Measurements from ENCODE around the gene HOXA13.

HOXA13 gene

DNA sequence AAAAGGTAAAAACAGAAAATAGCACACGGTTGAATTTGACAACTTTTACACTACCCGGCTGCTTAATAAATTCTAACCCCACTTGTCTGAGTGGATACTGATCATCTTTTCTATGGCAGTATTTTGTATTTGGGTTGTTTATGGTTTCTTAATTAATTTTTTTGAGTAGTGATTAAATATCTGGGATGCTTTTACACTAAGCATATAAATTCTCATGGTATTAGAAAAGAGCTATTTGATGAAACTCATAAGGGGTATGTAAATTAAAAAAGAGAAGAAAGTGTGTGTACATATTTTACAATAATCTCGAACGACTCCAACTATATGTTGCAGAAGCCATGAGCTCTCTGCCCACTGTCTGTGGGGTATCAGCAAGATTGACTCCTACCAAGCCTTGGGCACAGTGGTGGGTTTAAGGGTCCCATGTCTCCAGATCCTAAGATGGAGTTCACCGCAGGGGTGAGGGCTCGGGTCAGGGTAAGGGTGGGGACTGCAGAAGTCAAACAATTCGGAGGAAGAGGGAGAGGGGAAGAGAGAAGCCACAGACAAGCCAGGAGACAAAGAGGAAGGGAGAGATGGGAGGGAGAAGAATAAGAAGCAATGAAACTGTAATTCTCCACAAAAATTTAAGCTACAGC is 7.6 kb upstream of the HOXA13 start:
- DNase-seq (ENCODE audit: low read depth, low spot score): no peak

DNA sequence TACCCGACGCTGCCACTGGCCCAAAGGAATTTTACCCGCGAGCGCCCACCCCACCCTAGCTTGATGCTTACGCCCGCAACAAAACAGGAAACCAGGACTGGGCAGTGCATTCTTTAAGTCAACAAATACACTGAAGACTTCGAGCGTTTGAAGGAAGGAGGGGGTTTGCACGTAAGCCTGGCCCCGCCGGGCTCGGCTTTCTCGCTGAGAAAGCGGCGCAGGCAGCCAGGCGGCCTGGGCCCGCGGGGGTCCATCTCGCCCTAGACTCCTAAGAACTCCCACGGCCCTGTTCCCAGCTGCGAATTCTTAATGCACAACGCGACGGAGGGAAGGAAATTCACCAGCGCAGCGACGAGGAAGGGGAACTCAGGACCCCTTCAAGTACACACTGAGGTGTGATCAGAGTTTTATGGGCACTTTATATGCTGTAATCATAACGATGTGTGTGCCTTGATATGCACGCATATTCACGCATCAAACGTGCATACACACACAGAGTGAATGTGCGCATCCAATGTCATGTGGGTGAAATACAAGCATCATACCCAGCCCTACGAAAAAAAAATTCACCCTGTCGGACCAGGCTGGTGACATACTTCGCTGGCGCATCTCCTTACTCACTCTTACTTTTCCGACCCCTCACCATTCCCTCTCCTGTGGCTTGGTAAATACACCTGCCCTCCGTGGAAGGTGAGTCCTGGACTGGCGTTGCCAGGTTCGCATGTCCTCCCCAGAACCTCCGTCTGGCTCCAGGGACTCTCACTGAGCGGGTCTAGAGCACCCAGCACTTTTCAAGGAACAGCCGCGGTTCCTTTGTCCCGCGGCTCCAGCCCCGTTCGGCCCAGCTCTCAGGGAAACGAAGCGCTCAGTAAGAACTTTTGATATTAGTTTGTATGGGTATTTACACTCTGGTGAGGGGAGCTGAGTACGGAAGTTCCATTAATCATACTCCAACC is 5.7 kb upstream of the HOXA13 start:
- DNase-seq (ENCODE audit: low read depth, low spot score): no peak

- DNase-seq (ENCODE audit: low read depth, low spot score): no peak
Measured at GRCh38 chr7:27204851-27205322, 5.0 kb upstream of the HOXA13 start.

DNA sequence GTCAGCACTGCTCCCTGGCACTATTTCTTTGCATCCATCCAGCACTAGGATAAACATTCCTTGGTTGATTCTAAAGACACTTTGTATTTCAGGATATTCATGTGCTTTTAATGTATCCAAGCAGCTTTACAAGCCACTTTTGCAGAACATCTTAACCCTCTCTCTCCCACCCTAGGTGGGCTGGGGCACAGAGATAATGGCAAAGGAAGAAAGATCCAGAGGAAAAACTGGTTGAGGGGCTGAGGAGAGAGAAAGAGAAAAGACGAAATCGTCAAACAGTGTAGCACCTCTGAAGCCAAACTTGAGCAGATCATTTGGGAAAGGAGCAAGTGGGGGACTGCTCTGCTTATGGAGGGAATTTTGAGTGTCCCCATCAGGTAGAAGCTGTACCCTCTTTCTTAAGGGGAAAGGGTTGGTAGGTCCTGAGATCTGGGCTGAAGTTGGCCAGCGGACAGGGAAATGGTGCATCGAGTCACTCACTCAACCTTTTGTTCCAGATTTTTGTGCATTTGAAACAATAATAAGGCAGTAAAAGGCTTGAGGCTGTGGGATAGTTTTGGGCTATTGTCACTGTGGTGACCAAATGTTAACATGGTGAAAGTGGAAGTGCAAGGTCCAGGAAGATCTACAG is 4.2 kb upstream of the HOXA13 start:
- DNase-seq (ENCODE audit: low read depth, low spot score): no peak

DNA sequence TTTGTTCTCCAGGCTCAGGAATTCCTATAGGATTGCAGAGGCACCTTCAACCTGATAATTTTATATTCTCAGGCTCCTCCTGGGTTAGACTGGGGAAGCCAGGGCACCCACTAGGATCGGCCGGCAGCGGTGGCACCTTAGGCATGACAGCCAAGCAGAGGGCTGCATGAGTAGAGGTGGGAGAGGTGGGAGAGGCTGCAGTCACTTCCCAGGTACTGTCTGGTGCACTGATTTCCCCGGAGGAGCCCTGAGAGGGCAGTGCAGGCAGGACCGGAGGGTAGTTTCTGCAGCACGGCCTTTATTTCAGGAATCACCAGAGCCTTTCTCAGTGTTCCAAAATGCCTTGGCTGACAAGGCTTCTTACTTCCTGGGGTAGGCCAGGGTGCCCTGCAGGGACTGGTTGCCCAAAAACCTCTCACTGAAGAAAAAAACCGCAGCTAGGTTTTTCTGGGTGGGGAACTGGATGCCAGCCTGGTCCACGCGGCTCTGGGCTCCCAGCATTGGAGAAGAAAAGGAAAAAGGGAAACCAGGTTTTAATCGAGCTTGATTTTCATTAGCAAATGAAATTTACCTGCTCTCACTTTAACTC is 3.6 kb upstream of the HOXA13 start:
- no peak for DNase-seq (ENCODE audit: low read depth, low spot score)

- no peak for DNase-seq (ENCODE audit: low read depth, low spot score)
Measured at GRCh38 chr7:27202862-27203134, 2.9 kb upstream of the HOXA13 start.

GRCh38 chr7:27202018-27202861 is 2.3 kb upstream of the HOXA13 start:
- no peak for DNase-seq (ENCODE audit: low read depth, low spot score)

DNA sequence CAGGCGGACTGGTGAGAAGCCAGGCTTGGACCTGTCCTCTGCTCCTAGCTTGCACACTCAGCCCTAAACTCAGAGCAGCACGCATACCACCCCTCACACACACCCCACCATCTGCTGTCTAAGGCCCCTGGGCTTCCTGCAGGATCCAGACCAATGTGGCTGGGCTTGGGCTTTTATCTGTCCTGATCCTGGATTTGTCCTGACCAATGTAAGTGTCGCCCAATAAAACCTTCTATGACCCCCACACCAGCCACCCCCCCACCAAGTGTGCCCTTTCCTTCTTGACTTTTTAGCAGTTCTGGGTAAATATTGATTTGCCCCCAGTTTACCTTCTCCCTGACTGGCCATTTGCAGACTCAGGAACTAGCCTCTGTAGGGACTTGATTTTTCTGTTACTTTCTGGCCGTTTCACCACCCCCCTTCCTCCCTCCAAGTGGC is 1.7 kb upstream of the HOXA13 start:
- no peak for DNase-seq (ENCODE audit: low read depth, low spot score)

- DNase-seq (ENCODE audit: low read depth, low spot score): no peak
Measured at GRCh38 chr7:27200761-27201579, 1.1 kb upstream of the HOXA13 start.

- no peak for DNase-seq (ENCODE audit: low read depth, low spot score)
Measured at GRCh38 chr7:27198871-27199801, 755 bp downstream of the HOXA13 start.

DNA sequence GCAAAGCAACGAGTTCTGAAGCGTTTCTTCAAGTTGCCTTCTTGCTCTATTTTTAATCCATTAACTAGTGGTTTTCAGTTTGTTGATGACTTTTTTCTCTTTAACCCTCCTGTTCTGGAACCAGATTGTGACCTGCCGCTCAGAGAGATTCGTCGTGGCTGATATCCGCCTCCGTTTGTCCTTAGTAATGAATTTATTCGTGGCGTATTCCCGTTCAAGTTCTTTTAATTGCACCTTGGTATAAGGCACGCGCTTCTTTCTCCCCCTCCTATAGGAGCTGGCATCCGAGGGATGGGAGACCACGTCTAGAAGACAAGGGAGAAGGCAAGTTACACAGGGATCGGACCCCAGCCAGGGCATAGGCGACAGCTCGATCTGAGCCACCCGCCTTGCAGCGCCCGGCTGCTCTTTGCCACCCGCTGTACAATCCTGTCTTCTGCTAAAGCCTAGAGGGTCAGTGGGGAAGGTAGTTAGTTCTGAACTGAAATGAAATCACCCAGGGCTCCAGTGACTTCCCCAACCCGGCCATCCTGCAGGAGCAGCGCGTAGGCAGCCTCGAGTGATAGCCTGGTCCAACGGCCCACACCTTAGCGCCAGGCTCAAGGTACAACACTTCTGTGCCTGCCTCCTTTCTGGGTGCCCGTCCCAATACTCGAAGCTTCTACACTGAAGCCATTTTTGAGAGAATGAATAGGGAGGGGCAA is 1.6 kb downstream of the HOXA13 start:
- no peak for DNase-seq (ENCODE audit: low read depth, low spot score)

DNA sequence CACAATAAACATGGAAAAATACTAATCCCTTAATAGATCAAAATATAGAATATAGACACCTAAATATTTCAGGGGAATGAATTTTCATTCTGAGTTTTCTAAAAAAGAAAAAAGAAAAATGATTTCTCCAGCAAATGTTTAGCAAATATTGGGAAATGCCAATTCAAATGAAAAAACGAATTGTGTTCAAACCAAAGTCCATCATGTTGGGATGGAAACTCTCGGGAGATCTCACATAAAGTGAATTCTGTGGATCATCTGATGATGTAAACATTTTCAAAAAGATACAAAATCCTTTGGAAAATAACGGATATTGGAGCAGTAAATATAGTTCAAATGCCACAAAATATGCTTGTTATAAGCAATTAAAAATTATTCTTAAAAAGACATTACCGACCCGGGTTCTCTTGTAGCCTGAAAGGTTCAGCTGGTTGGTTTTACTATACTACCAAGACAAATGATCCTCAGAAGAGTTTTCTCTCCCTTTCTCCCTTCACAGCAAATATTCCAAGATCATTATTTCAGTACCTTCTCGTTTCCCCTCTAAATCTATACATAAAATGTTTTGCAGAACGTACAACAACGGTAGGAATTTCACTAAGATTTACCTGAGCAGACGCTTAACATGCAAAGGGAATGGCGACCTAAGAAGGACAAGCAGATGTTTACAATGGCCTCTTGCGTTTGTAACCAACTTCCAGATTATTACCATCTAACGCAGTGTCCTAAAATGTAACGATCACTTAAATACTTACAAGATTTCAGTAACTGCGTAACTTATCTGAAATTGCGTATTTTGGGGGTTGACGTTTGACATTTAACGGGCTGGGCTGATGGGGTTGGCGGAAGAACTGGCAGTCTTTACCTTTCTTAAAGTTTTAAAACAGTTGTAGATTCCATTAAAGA is 2.5 kb downstream of the HOXA13 start:
- DNase-seq (ENCODE audit: low read depth, low spot score): no peak

- DNase-seq (ENCODE audit: low read depth, low spot score): peak; percentile 20
Measured at GRCh38 chr7:27196287-27196767, 3.6 kb downstream of the HOXA13 start.

DNA sequence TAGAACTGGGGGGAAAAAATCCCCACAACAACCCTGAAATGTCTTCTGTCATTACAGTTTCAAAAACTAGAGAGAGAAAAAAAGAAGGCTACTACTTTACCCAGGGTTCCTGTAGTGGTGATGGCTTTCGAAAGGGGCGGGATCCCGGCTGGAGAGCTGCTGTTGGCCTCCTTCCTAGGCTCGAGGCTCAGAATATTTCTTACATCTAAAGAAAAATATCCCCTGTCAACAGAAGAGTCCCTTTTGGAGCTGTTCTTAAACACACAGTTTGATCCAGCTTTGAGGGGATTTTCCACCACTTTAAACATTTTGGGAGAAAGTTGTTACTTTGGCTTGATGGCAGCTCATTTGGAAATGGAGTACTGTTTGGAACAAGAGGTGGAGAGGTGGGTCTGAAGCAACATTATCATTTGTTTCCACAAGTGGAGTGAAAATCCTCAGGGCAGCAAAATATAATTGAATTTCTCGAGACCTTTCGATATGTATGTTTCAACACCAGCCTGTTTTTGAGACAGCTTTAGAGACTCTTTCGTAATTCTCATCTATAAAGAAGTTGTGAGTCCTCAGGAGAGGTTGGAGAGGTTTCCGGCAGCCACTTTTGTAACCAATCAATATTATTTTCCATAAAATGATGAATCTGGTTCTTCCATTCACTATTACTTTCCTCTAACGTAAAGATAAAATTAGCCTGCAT is 5.1 kb downstream of the HOXA13 start:
- DNase-seq (ENCODE audit: low read depth, low spot score): no peak

DNA sequence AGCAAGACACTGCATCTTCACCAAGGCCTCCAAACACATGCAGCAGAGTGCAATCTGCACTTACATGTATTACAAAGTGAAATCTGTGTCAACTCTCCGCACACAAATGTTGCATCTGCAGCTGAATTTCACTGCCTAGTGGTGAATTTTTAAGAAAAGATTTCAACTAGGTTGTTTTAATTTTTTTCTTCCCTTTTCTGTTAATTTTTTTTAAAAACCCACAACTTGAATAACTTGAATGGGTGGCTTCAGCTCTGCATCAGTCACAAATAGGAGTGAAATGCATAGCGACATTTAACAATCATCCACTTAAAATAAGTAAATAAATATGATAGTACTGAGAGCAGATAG is 5.9 kb downstream of the HOXA13 start:
- DNase-seq (ENCODE audit: low read depth, low spot score): no peak

DNA sequence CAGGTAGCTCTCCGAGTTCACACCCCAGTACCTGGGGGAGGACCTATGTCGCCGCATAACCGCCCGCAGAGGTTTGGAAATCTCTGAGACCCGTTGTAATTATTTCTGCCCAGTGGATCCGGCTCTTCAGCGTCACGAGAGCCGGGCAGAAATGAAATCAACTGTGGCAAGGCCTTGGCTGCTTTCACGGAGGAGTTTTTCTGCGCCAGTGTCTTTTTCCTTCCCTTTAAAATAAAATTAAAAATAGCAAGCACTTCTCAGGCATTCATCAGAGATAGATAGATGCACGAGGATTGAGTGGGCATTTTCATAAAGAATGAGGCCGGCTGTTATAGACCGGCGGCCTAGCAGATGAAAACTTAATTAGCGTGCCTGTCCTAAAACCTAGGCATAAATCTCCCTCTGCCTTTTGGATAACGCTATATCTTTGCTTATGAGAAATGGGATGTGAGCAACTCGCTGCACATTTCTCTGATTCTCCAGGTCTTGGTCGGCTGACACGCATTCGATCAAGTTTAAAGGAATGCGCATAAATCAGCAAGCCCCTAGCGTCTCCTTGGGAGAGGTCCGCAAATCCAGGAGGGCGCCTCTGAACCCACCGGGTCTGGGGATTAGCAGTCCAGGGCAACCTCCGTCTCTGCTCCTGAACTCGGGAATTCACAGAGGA is 6.4 kb downstream of the HOXA13 start:
- DNase-seq (ENCODE audit: low read depth, low spot score): no peak

Measured in brain pericyte (primary cell).